Dendritic cell treated with granulocyte-macrophage colony-stimulating factor and Interleukin-4, amounts not matched to agents 40 ng/mL and 50 ng/mL, for 4 days (primary cell): ENCODE measurements around the gene CDIPT.

Experiments used
- H3K27ac Mint-ChIP-seq: one replicate; pipeline ENCODE4 v1.8.0; 2022; ENCODE audit warnings: mild to moderate bottlenecking, mixed read lengths
- H3K27me3 Mint-ChIP-seq: one replicate; pipeline ENCODE4 v1.8.0; 2022; ENCODE audit warnings: mild to moderate bottlenecking, mixed read lengths
- H3K36me3 Mint-ChIP-seq: one replicate; pipeline ENCODE4 v1.8.0; 2022; ENCODE audit warnings: low read depth, mixed read lengths
- H3K4me1 Mint-ChIP-seq: one replicate; pipeline ENCODE4 v1.8.0; 2022; ENCODE audit warnings: low read depth, mixed read lengths
- H3K4me3 Mint-ChIP-seq: one replicate; pipeline ENCODE4 v1.8.0; 2022; ENCODE audit warnings: mild to moderate bottlenecking, moderate library complexity, mixed read lengths
- H3K9me3 Mint-ChIP-seq: one replicate; pipeline ENCODE4 v1.8.0; 2022; ENCODE audit warnings: mixed read lengths
- intact Hi-C: fragments of 100-400 bp; cut with micrococcal nuclease; formaldehyde crosslinking; loops from one replicate; pipeline ENCODE4 v1.15.0; 2022

CDIPT gene

GRCh38 chr16:29811896-29812665 lies 50.9 kb downstream of the CDIPT start, which contains the start of gene PRRT2:
Gene PRRT2 (plus strand): TSS chr16:29812193. CDS start chr16:29813055, 862 bp downstream.
- Mint-ChIP-seq H3K9me3 (no peaks in the 10 kb centered on the region), H3K4me3 (peak within 1 kb of the TSS; percentile 78), H3K36me3 (peaks cover 54% of the 10 kb centered on the region), H3K4me1 (peaks cover 74% of the 10 kb centered on the region), H3K27me3 (peaks cover 36% of the 10 kb centered on the region), H3K27ac (peak within 1 kb of the TSS; percentile 82)
- intact Hi-C loops, result loop anchor here (10.0 kb wide), 2 partner anchors 163 to 167 kb away; partner anchors contain the start of gene TAOK2

GRCh38 chr16:29811170-29811895 lies 51.7 kb downstream of the CDIPT start:
- intact Hi-C loops, result loop anchor here (10.0 kb wide), 2 partner anchors 163 to 167 kb away; partner anchors contain the start of gene TAOK2
- Mint-ChIP-seq H3K9me3 (no peaks in the 10 kb centered on the region), H3K27ac (peak overlapping the region; percentile 82), H3K27me3 (peaks cover 36% of the 10 kb centered on the region), H3K36me3 (peaks cover 48% of the 10 kb centered on the region), H3K4me3 (peak overlapping the region; percentile 78), H3K4me1 (peaks cover 69% of the 10 kb centered on the region)

- Mint-ChIP-seq H3K4me3 (peak overlapping the region; percentile 11), H3K27me3 (peaks cover 36% of the 10 kb centered on the region)
- intact Hi-C loops, result loop anchor here (10.0 kb wide), 2 partner anchors 164 to 166 kb away; partner anchors contain the start of gene TAOK2
Measured at GRCh38 chr16:29810699-29811169, 52.3 kb downstream of the CDIPT start.

GRCh38 chr16:29809850-29810698 lies 53.0 kb downstream of the CDIPT start:
- Mint-ChIP-seq H3K9me3 (no peaks in the 10 kb centered on the region), H3K36me3 (peaks cover 45% of the 10 kb centered on the region), H3K4me1 (peaks cover 68% of the 10 kb centered on the region), H3K4me3 (peak overlapping the region; percentile 11), H3K27me3 (peaks cover 36% of the 10 kb centered on the region), H3K27ac (peak overlapping the region; percentile 82)
- intact Hi-C loops, result loop anchor here (5.0 to 10.0 kb wide), 3 partner anchors 165 to 187 kb away; partner anchors contain the start of genes HIRIP3, INO80E and TAOK2

More at GRCh38 chr16:29810699-29811169, 52.3 kb downstream of the CDIPT start:
- Mint-ChIP-seq H3K27ac (peak overlapping the region; percentile 82), H3K36me3 (peaks cover 42% of the 10 kb centered on the region), H3K9me3 (no peaks in the 10 kb centered on the region), H3K4me1 (peaks cover 69% of the 10 kb centered on the region)

GRCh38 chr16:29809031-29809747 lies 53.8 kb downstream of the CDIPT start:
- peaks cover 29% of the 10 kb centered on the region for H3K27me3 Mint-ChIP-seq
- intact Hi-C loops, result loop anchor here (5.0 kb wide), 1 partner anchor 188 kb away; the partner anchor contains the start of genes HIRIP3 and INO80E
- H3K4me3 Mint-ChIP-seq, result peak overlapping the region; percentile 87
- H3K4me1 Mint-ChIP-seq, result peaks cover 66% of the 10 kb centered on the region
- H3K36me3 Mint-ChIP-seq, result peaks cover 51% of the 10 kb centered on the region
- peak overlapping the region; percentile 95 for H3K27ac Mint-ChIP-seq
- no peaks in the 10 kb centered on the region for H3K9me3 Mint-ChIP-seq
